NCI-H69 (cell line): Measurements from ENCODE around the gene PHACTR1.

Experiments
- DNase-seq: peaks from one replicate; lab custom pipeline; 2025; lab: John Stamatoyannopoulos, UW

The PHACTR1 gene

DNA sequence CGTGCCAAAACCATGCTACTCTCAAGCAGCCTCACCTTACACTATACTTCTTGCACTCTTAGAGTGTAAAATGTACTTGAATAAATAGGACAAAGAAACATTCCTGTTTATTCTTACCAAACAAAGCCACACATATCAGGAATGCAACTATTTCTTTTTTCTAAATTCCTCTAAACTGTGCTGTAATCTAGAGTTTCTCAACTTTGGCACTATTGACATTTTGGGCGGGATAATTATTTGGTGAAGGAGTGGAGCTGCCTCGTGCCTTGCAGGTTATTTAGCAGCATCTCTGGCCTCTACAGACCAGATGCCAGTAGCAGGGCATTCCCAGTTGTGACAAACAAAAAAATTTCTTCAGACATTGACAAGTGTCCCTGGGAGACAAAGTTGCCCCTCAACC is 86.9 kb downstream of the PHACTR1 start:
- no peak for DNase-seq

DNA sequence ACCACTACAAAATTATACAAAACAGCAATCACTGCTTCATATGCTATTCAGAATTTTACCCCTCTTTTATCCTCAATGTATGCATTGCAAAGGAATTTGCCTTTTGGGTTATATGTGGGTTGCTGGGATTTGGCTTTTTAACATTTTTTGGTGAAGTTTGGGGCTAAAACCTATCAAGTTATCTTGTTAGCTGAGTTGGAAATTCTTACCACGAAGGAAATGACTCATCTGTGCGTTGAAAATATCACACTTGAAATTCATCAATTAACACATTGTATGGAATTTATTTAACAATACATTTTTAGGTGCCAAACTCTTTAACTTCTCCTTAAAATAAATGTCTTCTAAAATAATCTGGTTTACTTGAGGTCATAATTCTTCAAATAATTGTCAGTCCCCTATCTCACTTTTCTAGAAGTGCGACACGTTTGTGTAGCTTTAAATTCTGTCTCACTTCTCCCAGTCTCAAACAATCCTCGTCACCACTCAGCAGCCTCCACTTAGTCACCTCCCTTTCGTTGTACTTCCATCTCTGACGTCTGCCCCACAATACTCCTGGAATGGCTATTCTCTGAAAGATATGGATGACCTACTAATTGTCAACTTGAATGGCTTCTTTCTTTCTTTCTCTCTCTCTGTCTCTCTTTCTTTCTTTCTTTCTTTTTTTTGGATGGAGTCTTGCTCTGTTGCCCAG is 88.5 kb downstream of the PHACTR1 start:
- no peak for DNase-seq

DNA sequence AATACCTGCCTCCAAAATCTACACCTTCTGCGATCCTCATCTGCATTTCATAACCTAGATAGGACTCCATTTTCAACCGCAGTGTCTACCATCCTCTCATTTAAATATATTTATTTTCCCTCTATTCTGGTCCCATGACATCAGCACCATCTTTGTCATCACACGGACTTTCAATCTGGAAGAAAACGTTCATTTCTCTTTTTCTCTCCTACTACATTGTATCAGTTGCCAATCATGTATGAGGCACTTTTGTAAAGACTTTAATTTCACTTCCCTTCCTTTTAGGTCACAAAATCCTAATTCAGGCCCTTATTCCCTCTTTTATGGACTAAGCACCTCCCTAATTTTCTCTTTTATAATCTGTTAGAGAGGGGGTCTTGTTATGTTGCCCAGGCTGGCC is 89.6 kb downstream of the PHACTR1 start:
- DNase-seq: no peak

DNA sequence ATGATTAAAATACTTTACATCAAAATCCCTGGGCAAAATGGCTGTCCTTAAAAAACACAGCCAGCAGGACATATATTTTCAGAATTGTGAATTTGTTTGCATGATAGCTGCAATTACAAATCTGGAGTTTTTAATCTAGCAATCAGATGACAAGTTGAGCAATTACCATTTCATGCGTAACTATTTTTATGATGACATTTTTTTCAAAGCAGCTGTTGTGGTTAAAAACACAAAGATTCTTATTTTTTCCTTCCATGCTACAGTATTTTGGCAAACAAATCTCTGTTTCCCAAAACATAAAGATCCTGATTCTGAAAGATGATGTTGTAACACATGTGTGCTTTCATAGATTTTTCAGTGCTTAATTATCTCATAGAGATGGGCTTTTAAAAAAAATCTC is 90.2 kb downstream of the PHACTR1 start:
- DNase-seq: no peak

DNA sequence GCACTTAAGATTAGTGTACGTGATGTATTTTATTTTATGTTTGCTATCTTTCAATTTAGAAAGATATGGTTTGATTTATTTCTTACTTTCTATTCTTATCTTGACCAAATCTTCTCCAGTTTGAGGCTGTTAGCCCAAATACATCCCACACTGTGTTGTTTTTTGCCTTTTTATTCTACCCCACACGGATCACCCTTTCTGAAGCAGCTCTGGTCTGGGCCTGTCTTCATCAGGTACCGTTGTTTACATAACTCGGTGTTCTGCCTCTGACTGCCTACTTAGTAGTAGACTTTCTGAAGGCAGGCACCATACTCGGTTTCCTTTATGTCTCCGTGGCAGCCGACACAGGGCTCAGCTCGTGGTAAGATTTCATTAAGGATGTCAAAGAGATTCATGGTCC is 95.0 kb downstream of the PHACTR1 start:
- no peak for DNase-seq

DNA sequence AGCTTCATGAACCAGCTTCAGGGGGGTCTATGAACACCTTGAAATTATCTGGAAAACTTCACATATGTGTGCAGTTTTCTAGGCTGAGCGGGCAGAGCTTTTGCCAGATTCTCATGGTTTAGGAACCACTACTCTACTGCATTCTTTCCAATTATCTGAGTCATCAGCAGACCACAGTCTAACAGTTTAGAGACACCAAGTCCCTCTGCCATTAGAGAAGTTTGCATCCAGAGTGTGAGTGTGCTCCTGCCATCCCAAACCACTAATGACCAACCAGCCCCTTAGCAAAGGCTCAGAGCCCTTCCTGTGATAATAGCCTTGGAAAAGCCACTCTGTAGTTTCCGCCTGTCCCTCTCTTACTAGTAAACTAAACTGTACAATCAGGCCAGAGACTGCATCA is 96.8 kb downstream of the PHACTR1 start:
- no peak for DNase-seq

DNA sequence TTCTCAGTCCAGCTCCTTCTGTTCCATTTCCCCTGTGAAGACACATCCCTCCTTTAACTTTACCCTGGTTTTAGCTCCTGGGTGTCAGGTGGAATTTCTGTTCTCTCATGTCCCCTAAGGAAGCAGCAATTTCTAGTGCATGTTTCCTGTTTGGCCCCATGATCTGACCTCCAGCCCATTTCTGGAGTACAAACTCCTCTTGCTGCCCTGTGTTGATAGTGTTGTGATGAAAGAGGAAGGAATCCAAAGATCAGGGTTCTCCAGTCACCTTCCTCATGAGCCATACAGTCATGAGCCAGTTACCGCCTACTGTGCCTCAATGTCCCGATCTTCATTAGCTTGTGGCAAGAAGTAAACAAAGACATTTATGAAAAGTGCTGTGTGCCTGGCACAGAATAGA is 97.4 kb downstream of the PHACTR1 start:
- DNase-seq: no peak

DNA sequence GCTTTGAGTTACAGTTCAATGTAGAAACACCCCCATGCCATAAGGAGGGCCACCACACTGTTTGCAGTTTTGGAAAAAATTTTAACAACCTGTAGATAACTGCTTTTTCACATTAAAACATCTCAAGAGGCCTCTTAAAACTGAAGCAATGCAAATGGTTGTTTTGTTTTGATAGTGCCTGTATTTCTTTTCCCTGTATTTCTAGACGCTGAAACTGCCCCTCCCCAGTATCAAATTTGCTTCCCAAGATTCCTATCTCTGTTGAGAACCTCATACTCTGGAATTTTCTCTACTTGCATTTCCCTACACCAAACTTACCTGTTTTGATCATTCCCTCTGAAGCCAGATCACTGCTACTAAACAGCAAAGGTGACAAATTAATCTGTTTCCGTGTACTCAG is 98.5 kb downstream of the PHACTR1 start:
- DNase-seq: no peak

DNA sequence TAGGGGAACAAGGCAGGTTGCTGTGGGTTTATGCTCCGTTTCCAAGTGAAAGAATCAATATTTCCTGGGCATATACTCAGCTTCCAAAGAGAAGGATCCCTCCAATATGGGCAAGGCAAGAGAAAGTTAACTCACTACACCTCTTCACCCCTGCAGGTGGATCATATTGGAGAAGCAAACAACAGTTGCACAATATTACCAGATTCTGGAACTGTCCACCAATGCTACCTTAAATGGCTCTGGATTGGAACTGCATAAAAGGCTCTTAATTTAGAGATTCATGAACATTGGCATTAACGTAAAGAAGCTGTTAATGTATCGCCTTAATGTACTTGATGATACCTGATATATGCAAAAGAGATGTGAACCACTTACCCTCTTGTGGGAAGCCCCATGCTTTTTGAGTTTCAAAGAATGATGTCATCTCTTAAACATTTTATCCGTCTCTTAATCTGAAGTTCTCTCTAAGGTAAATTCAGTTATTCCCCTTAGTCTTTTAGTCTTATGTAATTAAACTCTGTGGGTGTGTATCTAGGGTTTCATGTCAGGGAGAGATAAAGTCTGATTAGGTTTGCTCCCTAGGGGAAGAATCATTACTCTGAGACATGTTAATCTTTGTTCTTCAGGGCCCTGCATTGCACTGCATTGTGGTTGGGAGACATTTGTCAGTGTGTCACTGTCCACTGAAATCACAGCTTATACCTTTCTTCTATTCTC is 99.5 kb downstream of the PHACTR1 start:
- no peak for DNase-seq

DNA sequence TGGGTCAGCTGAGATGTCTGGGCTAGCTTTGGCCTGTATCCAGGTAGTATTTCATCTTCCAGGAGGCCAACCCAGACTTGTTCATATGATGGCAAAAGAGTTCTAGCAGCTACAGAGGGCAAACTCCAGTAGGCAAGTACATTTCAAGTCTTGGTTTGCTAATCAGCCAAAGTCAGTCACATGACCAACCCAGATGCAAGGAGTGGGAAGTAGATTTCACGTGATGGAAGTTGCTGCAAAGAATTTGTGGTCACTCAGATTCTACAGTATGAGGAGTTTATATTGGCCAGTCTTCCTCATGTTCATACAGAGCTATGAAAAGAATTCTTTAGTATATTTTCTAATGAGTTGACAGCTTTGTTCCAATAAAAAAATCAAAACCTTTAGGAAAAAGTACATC is 101.8 kb downstream of the PHACTR1 start:
- DNase-seq: no peak

DNA sequence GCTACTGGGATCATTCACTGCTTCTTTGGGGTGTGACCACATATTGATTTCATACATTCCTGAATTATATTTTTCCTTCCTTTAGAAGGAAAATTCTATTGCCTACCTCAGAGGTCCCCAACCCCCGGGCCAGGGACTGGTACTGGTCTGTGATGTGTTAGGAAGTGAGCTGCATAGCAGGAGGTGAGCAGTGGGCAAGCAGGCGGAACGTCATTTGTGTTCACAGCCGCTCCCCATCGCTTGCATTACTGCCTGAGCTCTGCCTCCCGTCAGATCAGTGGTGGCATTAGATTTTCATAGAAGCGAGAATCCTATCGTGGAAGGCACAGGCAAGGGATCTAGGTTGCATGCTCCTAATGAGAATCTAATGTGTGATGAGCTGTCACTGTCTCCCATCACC is 107.3 kb downstream of the PHACTR1 start:
- no peak for DNase-seq

DNA sequence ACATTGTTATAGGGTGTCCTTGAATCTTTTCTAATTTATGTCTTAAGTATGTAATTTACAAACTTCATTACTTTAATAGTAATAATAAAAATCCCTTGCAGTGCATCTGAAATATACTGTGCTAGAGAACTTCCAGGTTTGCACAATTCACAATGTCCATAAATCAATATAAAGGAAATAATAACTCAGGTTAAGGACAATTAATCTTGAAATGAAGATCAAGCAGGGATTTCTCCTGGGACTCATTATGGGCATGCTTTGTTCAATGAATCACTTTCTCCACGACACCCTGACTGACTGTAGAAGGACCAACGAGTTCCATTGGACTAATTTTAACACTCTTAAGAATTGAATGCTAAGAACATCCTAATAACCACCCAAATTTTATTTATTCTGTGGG is 110.0 kb downstream of the PHACTR1 start:
- no peak for DNase-seq

DNA sequence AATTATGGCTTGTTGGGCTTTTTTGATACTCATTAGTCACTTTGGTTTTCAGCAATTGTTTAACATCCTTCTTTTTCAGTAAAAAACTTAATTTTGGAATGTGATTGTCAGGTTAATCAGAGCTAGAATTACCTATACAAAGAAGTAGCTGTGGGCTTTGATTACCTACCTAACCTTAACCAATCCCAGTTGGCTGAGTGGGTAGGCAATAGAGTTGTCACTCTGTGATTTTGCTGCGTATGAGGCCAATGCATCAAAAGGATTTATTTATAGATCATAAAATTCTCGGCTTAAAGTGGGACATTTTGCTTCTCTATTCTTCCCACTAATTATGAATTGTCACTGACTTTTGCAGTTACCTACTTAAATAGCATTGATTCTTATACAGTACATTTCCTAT is 111.4 kb downstream of the PHACTR1 start:
- no peak for DNase-seq

DNA sequence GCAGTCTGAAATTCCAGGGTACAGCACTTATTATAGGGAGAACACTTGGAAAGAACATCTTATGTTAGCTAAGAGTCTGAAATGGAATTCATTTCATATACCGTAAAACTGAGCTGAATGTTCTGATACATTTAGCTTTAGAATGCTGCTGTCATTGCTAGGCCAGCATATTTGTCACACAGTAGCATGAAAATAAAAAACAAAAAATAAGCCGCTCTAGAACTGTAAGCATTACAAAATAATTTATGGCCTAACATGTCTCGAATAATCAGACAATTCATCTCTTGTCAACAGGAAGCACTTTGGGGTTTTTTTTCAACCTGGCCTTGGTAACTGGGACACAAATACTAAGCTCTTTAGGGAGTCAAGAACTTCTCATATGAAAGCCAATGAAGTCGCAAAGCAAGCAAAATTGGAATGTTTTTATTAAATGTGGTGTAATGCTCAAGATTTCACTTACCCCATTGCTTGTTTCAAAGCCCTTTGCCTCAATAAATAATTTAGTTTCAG is 115.7 kb downstream of the PHACTR1 start:
- DNase-seq: no peak

DNA sequence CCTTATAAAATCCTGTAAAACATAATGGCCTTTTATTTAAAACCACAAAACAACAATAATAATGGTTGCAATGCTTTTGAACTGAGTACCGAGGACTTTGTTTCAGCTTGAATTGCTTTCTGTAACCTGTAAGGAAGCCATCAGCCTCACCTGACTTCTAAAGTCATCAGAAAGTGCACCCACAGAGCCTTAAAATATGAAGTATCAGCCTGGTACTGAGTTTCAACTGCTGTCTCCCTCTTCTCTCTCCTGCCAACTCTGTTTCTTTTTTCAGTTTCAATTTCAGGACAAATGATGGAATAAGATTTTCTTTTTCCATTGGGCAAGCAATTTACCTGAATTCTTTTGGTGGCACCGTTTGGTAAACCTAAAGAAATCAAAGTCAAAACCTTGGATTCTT is 119.4 kb downstream of the PHACTR1 start:
- no peak for DNase-seq

DNA sequence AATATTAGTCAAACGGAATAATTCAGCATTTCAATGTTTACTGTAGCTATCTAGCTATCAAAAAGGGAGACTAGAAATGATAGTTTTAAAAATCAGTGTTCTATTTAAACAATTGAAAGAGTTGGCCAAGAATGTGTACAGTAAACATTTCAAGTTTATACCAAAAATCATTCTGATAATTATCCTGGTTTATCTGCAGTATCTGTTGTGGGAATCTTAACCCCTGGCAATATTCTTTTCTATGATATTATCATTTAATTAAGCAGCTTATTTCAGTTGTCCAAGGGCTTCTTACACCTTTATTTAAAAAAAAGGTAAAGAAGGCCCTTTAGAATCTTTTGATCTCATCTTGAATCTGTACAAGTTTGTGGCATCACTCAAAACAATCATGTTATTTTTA is 125.1 kb downstream of the PHACTR1 start:
- DNase-seq: no peak

DNA sequence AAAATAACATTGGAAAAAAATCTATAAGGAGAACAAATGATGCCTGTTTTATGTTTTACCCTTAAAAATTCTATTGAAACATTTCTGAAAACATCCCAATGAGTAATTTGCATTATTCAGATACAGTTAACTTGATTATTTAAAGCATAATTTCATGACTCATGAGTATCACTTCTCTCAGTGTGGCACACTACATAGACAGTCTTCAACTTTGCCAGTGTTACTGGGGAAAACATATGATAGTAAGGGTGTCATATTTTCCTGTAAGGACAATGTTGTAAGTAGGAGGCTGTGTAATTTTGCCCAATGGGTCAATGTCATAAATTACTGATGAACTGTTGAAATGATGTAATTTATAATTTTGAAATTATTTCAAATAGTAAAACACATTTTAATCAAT is 125.5 kb downstream of the PHACTR1 start:
- no peak for DNase-seq

DNA sequence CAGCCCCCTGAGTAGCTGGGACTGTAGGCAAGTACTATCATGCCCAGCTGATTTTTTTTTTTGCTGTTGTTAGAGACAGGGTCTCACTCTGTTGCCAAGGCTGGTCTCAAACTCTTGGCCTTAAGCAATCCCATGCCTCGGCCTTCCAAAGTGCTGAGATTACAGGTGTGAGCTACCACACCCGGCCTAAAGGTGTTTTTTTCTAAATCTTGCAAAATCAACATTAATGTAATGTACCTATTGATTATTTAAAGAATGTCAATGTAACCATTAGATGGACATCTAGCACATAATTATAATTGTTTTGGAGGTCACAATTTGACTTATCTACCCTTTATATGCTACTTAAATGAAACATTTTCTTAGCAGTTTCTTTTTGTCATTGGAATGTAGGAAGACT is 126.1 kb downstream of the PHACTR1 start:
- DNase-seq: no peak

DNA sequence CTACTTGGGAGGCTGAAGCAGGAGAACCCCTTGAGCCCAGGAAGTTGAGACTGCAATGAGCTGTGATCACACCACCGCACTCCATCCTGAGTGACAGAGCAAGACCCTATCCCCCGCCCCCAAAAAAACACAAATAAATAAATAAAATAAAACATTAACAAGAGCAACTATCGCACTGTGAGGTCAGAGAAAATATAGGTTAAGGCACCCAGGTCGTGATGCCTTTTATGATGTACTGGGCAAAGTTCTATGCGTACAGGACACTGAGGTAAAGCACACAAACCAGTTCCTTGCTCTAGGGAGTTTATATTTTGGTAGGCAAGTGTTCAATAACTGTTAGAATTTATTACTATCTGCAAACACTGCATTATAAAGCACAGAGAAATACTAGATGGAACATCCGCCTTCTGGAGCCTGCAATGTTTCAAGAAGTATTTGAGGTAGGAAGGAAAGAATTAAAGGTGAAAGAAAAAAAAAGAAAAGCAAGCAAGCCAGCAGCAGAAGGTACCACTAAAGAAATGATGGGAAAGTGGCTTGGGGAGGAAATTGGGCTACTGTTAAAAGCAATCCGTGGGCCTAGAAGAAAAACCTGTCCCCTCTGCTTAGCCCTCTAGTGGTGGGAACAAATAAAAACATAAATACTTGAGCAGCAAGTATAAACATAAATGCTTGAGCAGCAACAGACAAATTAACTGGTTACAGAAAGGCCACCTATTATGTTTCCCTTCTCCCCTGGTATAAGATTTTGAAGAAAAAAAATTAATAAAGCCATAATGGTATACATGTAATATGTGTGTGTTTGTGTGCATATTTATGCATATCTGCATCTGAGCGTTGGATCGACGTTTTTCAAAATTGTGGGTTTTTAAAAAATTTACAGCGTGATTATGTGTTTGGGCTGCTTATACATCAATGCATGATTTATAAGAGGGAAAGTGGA is 128.0 kb downstream of the PHACTR1 start:
- peak; percentile 47 for DNase-seq

DNA sequence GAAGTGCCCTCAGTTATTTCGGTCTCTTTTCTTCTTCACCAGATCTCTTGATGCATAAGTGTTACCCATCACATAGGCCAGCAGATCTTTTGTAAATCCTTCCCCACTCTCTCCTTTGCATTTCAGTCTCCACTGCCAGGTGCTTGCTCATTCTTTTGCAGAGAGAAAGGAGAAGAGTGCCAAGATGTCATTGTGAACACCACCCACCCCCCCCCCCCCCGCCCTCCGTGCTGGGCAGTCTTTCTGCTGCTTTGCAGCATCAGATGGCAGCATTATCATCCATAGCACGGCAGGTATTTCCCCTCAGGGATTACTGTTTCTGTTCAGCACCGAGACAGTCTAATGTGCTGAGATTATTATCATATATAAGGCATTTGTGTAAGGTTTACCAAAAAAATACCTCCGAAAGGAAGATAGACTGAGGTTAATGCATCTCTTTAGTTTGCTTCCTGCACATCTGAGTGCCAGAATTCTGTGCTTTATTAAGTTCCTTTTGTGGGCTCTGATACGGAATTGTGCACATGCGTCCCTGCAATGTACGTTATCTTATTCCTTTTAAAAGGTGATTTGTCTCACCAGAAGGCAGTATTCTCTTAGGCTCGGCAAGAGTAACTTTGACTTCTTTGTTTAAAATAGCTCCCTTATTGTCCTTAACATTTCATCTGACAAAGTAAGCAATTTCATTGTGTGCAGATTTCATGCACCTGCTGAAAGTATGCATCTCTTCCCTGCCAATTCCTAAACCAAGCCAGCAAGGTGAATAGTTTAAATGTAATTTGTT is 128.8 kb downstream of the PHACTR1 start:
- peak; percentile 16 for DNase-seq

DNA sequence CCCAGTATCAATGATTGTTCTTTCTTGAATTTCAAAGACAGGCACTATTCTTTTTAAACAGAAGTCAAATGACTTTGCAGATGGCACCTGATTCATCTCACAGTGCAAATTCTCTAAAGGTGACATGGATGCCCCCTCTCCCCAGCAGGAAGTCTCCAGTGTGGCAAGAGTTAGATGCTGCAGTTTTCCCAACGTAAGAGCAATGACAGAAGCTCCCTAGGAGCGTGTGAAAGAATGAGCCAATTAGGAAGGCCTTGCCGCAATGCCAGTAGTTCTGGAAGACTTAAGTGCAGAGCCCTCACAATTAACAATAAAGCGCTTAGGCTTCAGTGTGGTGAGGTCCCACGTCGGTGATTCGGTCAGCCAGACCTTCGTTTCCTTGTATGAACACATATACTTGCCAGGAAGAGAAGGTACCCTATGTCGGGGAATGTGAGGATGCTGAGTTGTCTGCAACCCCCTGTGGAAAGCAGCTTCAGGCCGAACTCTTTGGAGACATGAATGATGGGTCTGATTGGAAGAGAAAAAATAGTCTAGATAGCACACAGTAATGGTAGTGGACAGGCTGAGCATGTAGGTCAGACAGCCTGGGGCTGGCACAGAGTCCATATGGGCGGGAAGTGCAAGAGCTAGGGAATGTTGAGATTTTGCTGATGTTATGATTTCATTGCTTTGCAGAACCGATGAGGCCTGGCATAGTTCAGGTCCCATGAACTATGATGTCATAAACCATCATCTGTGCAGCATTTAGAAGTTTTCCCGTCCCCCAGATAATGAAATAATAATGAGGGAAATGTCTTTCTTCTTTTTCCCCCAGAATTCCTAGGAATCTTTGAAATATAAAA is 132.6 kb downstream of the PHACTR1 start:
- DNase-seq: no peak
